ENCODE data around the gene ATP8B3.

ATP8B3 gene

DNA sequence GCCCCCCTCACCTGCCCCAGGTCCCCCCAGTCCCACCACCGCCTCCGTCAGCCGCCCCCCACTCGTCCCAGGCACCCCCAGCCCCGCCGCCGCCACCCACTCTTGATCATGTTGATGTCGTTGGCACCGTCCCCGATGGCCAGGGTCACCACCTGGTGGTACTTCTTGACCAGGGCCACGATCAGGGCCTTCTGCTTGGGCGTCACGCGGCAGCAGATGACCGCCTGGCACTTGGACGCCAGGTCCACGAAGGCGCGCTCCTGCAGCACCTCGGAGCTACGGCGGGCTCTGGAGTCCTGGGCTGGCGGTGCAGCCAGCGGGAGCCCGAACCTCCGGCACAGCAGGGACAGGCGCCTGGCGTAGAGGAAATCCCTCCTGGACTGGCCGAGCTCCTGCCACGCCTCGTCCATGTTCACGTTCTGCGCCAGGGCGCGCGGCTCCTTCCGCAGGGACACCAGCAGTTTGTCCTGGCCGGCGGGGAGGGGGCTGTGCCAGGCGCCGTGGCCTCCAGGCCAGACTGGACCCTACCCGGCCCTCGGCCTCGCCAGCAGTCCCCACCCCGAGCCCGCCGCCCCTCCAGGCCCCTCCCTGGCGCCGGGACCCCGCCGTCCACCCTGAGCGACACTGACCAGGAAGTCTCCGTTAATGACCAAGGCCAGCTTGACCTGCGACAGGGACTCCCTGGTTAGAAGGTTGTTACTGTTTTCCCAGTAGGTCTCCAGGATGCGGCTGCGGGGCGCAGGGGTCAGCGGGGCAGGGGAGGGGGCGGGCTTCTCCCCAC is 22.6 kb downstream of the ATP8B3 start:
- TF ChIP-seq, protein P1, sequence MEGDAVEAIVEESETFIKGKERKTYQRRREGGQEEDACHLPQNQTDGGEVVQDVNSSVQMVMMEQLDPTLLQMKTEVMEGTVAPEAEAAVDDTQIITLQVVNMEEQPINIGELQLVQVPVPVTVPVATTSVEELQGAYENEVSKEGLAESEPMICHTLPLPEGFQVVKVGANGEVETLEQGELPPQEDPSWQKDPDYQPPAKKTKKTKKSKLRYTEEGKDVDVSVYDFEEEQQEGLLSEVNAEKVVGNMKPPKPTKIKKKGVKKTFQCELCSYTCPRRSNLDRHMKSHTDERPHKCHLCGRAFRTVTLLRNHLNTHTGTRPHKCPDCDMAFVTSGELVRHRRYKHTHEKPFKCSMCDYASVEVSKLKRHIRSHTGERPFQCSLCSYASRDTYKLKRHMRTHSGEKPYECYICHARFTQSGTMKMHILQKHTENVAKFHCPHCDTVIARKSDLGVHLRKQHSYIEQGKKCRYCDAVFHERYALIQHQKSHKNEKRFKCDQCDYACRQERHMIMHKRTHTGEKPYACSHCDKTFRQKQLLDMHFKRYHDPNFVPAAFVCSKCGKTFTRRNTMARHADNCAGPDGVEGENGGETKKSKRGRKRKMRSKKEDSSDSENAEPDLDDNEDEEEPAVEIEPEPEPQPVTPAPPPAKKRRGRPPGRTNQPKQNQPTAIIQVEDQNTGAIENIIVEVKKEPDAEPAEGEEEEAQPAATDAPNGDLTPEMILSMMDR (IDR thresholded peaks at IDR 0.05): no peak
- Histone ChIP-seq H3K4me3 (peak overlapping the region; percentile 34), H3K27ac (no peak overlapping the region)
- DNase-seq (ENCODE audit: low spot score): no peak

DNA sequence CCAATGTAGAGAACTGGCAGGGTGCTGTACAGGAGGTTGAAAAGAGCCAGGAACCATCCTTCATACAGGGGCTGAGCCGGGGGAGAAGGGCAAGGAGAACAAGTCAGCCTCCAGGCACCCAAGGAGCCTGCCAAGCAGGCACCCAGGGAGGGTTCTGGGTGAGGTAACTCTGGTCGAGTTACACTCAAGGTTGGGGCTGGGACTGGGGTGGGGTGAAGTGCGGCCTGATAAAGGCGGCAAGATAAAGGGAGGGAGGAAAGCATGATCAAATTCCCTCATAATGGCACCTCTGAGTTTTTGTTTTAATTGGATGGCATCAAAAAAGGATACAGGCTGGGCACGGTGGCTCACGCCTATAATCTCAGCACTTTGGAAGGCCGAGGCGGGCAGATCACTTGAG is 25.0 kb downstream of the ATP8B3 start:
- TF ChIP-seq, protein P1 (IDR thresholded peaks at IDR 0.05): no peak
- no peak for DNase-seq (ENCODE audit: low spot score)
- Histone ChIP-seq H3K27ac (no peak overlapping the region), H3K4me3 (no peak overlapping the region)

DNA sequence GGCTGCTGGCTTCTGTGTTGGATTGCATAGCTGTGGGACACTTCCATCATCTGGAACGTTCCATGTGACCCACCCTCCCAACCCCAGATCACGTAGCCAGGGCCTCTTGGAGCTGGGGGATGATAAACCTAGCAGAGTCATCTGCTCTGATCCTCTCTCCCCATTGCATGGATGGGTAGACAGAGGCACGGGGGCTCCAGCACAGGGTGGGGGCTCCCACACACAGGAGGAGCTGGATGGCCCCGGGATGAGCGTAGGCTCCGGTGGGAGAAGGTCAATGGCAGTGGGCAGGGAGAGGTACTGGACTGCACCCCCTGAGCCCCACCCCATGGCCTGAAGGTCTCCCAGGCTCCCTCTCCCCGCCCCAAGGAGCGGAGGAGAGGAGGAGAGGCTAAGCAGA is 25.4 kb downstream of the ATP8B3 start:
- TF ChIP-seq, protein P1 (IDR thresholded peaks at IDR 0.05): no peak
- no peak overlapping the region for H3K27ac ChIP-seq
- no peak for DNase-seq (ENCODE audit: low spot score)
- no peak overlapping the region for H3K4me3 ChIP-seq

DNA sequence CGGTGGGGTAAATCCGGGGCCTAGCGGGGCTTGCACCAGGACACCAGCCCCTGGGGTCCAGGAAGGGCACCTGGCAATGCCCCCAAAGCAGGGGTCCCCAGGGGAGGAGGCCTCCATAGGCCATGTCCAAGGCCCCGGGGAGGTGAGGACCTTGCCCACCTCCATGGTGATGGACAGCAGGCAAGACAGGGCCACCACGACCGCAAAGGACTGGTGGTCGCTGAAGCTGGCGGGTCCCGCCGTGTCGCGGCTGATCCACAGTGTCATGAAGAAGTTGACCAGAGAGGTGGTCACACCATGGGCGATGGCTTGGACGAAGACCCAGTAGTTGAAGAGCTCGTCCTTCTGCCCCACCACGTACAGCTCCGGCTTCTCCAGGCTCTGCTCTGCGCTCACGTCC is 26.8 kb downstream of the ATP8B3 start:
- DNase-seq (ENCODE audit: low spot score): no peak
- Histone ChIP-seq H3K27ac (no peak overlapping the region), H3K4me3 (no peak overlapping the region)
- TF ChIP-seq, protein P1 (IDR thresholded peaks at IDR 0.05): no peak

DNA sequence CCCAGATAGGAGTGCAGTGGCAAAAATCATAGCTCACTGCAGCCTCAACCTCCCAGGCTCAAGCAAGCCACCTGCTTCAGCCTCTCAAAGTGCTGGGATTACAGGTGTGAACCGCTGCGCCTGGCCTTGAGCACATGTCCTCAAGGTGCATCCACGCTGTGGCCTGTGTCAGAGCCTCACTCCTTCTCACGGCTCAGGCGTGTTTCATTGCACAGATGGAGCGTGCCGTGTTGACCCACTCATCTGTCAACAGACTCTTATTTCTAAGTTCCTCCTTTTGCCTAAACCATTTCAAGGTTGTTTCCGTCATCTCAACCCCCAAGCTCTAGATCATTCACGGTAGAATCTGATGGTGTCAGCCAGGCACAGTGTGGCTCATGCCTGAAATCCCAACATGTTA is 28.2 kb downstream of the ATP8B3 start:
- Histone ChIP-seq H3K4me3 (no peak overlapping the region), H3K27ac (no peak overlapping the region)
- no peak for DNase-seq (ENCODE audit: low spot score)
- TF ChIP-seq, protein P1 (IDR thresholded peaks at IDR 0.05): no peak

DNA sequence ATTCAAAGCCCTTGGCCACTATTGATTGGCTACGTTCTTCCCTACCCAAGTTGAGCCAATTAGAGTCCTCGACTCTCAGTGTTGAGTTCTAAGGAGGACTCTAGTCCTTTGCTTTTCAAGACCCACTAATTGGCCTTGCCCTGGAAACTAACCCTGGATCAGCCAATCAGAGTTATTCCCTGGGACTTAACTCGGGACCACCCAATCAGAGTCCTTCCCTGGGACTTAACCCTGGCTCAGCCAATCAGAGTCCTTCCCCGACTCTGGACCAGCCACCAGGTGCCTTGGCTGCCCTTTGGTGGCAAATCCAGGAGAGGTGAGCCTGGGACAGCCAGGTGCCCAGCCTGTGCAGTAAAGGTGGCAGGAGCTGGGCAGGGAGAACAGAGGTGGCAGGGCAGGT is 28.7 kb downstream of the ATP8B3 start:
- TF ChIP-seq, protein P1 (IDR thresholded peaks at IDR 0.05): no peak
- DNase-seq (ENCODE audit: low spot score): no peak
- Histone ChIP-seq H3K4me3 (no peak overlapping the region), H3K27ac (no peak overlapping the region)

DNA sequence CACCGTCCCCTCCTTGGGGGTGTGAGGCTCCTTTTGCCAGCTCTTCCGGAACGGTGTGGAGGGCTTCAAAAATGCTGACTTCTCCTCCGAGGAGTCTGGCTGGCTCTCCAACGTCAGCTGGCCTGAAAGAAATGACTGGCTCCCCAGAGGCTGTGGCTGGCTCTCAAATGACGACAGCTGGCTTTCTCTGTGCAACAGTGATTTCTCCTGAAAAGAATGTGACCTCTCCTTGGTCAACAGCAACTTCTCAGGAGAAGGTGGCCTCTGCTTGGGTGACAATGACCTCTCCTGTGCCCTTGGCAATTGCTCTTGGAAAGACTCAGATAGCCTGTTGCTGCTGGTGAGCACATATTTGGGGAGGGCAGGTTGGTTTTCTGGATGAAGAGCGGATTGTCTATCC is 29.6 kb downstream of the ATP8B3 start:
- Histone ChIP-seq H3K4me3 (no peak overlapping the region), H3K27ac (no peak overlapping the region)
- TF ChIP-seq, protein P1 (IDR thresholded peaks at IDR 0.05): no peak
- no peak for DNase-seq (ENCODE audit: low spot score)
